ENCODE measurements around the gene TRIB2. TPM values are rescaled to one million over a fixed set of nuclear protein-coding genes. Genes with fewer than 3 reads are reported as not detected.

TRIB2 gene
- total and polyA plus RNA-seq, 2 donors (not counting 3 experiments of a cell fraction or from before 2014, with no cell fraction given), result 15.8 to 20.5 TPM

DNA sequence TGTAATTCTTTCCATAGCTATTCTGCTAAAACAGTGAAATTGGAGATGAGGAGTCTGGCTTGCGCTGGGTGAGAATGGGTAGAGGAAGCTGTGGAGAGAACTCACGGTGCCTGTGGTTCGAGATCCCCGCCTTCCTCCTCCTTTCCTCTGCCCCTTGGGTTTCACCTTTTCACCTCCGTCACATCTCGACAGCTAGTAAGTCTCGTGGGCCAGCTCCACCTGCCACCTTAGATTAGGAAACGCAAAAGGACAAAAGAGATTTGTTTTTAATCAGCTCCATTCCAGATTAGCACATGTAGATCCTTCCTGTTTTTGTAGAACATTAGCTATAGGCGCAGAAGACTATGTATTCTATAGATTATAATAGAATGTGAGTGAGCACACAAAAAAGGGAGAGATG, 20.6 kb downstream of the TRIB2 start:
- Histone ChIP-seq H3K4me3 (replicated peaks in 1 of 3; ENCODE audit: insufficient read depth in 1 of 3, low read depth in 1 of 3, low read length in 3 of 3) (no peak overlapping the region), H3K27me3 (ENCODE audit: control insufficient read depth in 2 of 2, insufficient read depth in 2 of 2, low read length in 2 of 2) (no peaks in the 10 kb centered on the region), H3K9ac (replicated peaks; ENCODE audit: extremely low read depth, insufficient read depth, low read length) (no peak overlapping the region), H3K27ac (ENCODE audit: insufficient read depth, low read depth, low read length) (no peak overlapping the region), H3K9me1 (replicated peaks; ENCODE audit: control insufficient read depth, extremely low read depth, insufficient read depth, low read length) (no peaks in the 10 kb centered on the region), H3K4me2 (ENCODE audit: insufficient read depth, low read length) (no peak overlapping the region), H3K36me3 (ENCODE audit: control insufficient read depth in 2 of 2, extremely low read depth in 1 of 2, insufficient read depth in 2 of 2, low read length in 2 of 2) (peaks cover 0 to 14% of the 10 kb centered on the region in 2 experiments), H3K9me3 (replicated peaks; ENCODE audit: control insufficient read depth, insufficient read depth, low read length) (no peaks in the 10 kb centered on the region), H3K79me2 (ENCODE audit: control insufficient read depth, insufficient read depth, low read length) (no peaks in the 10 kb centered on the region), H2AFZ (ENCODE audit: low read depth, low read length) (no peak overlapping the region), H4K20me1 (replicated peaks; ENCODE audit: control insufficient read depth, extremely low read depth, insufficient read depth, low read length) (no peaks in the 10 kb centered on the region), H3K4me1 (ENCODE audit: control insufficient read depth, extremely low read depth, insufficient read depth, low read length) (peaks cover 5% of the 10 kb centered on the region)
- dilution Hi-C loops (cut with MboI; ENCODE audit: extremely low pct_ligation_motif_present, low sequenced_read_pairs), result no loop called here
- intact Hi-C loops (cut with micrococcal nuclease), result no loop called here
- BruUV-seq (replicated peaks), result no TSS peak
- ChIA-PET POLR2A (no interaction called here), CTCF (interaction anchor here (1.2 to 3.2 kb wide), 5 partner anchors 20 to 270 kb away, joined by 3 to 13 read pairs (median 4); no protein-coding TSS in a partner anchor)
- FAIRE-seq (no peak), DNase-seq (ENCODE audit: low read depth, low spot score) (no peak)
- TF ChIP-seq JUN (IDR thresholded peaks at IDR 0.05; ENCODE audit: borderline replicate concordance, insufficient read depth, insufficient read length, low read depth) (no peak), MYC (IDR thresholded peaks at IDR 0.05; ENCODE audit: low read depth, low read length) (no peak), EZH2 (IDR thresholded peaks at IDR 0.05; ENCODE audit: borderline replicate concordance, low read depth, low read length, severe bottlenecking) (no peak), FOS (IDR thresholded peaks at IDR 0.05; ENCODE audit: borderline replicate concordance, insufficient read depth, low read length) (no peak), CTCF (IDR thresholded peaks at IDR 0.05; ENCODE audit: extremely low read depth in 1 of 2, insufficient read depth in 1 of 2, low read depth in 1 of 2, low read length in 2 of 2) (no peak)
- TF ChIP-seq, protein P1, sequence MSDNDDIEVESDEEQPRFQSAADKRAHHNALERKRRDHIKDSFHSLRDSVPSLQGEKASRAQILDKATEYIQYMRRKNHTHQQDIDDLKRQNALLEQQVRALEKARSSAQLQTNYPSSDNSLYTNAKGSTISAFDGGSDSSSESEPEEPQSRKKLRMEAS (IDR thresholded peaks at IDR 0.05; ENCODE audit: insufficient read depth, insufficient read length), result no peak
